K562 (cell line): ENCODE data around the gene MRGPRD. TPM values are rescaled to one million over a fixed set of nuclear protein-coding genes. Genes with fewer than 3 reads are reported as not detected.

Experiments
- CHCHD3 ChIP-seq: fragments of 250-450 bp; sonication (Bioruptor Pico); IDR thresholded peaks from 2 replicates; pipeline ENCODE4 v2.1.2; 2022; ENCODE audit warnings: mild to moderate bottlenecking
- FIP1L1 ChIP-seq: fragments of 200-400 bp; formaldehyde crosslinking; IDR thresholded peaks from 2 replicates; pipeline ENCODE4 v1.6.1; 2018; ENCODE audit warnings: mild to moderate bottlenecking, low read depth, low read length; ENCODE audit not compliant: poor library complexity, severe bottlenecking
- FOSL1 ChIP-seq: fragments of 200-800 bp; sonication (Bioruptor generic); conservative IDR thresholded peaks from 2 replicates; pipeline ENCODE4 v1.6.1; 2016; ENCODE audit warnings: missing genetic modification characterization, missing compliant biosample characterization
- NCOR1 ChIP-seq: fragments of 450-650 bp; IDR thresholded peaks from 2 replicates; pipeline ENCODE4 v1.6.1; 2016; ENCODE audit warnings: mild to moderate bottlenecking, moderate library complexity
- TCFL5 ChIP-seq: fragments of 250-450 bp; sonication (Bioruptor Pico); conservative IDR thresholded peaks from 2 replicates; pipeline ENCODE4 v1.6.1; 2021; ENCODE audit warnings: mild to moderate bottlenecking, moderate library complexity, matching md5 sums
- TEAD4 ChIP-seq, 2 experiments: sonication (generic) in 1 of 2; formaldehyde crosslinking in 1 of 2; IDR thresholded peaks; 2 replicates each; pipeline versions ENCODE4 v1.6.1 to v1.8.0; 2012 to 2022; ENCODE audit warnings: borderline replicate concordance in 1 of 2, inconsistent platforms in 1 of 2, low read length in 1 of 2, mild to moderate bottlenecking in 1 of 2, missing genetic modification reagents in 1 of 2
- ZSCAN32 ChIP-seq: fragments of 450-650 bp; formaldehyde crosslinking; IDR thresholded peaks from 2 replicates; pipeline ENCODE4 v1.4.0; 2020; ENCODE audit warnings: mild to moderate bottlenecking, moderate library complexity
- polyA plus RNA-seq, 8 experiments: library from polyadenylated mRNA; depleted of rRNA in 4 of 8; stranded (reverse) in 5 of 8; unstranded in 3 of 8; fragments of >200 nt; fragmentation: Nextera tagmentation in 2 of 8; fragmentation: Illumina TruSeq in 1 of 8; extraction: Ambion mirVana in 2 of 8; extraction: Trizol in 1 of 8; gene quantifications; 2 replicates each; pipeline versions ENCODE4 v1.2.1 to v1.2.3, GENCODE V29; 2011 to 2014; ENCODE audit warnings: inconsistent platforms in 1 of 8, missing spikeins in 1 of 8
- total RNA-seq, 7 experiments: library from RNA; depleted of rRNA in 6 of 7; stranded (reverse); fragments of >200 nt in 6 of 7; fragmentation: Illumina TruSeq in 2 of 7; extraction: Trizol in 2 of 7; gene quantifications; 2 replicates each; pipeline versions ENCODE4 v1.2.1 to v1.2.3, GENCODE V29; 2011 to 2021; ENCODE audit warnings: low replicate concordance in 1 of 7
- TF ChIP-seq, protein P1 (sequence below): fragments of 450-650 bp; formaldehyde crosslinking; IDR thresholded peaks from 2 replicates; pipeline ENCODE4 v1.4.0; 2022; ENCODE audit warnings: missing genetic modification characterization
- TF ChIP-seq, protein P2 (sequence below): fragments of 250-450 bp; sonication (Bioruptor Pico); IDR thresholded peaks from 2 replicates; pipeline ENCODE4 v1.5.1; 2021; ENCODE audit warnings: mild to moderate bottlenecking

MRGPRD gene
- total and polyA plus RNA-seq, 9 of the 15 experiments (the other 6 are each of a cell fraction or from before 2014, with no cell fraction given) = not detected

DNA sequence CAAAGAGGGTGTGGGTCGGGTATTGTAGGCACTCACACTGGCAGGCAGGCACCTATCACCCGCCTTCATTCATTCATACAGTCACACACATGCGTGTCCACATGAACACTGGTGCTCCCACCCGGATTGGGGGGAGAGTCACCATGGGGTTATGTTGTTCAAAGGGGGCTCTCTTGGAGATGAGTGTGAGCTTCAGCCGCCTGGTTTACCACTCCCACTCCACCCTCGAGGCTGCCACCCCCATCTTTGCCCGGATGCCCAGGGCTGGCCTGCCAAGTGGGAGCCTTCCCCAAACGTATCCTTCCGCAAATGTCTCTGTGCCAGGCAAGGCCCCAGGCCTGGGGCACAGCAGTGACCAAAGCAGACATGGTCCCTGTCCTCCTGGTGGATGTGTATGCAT is 22.6 kb downstream of the MRGPRD start (continued):
- TF ChIP-seq TEAD4 (IDR thresholded peaks at IDR 0.05; ENCODE audit: low read length) (no peak), TEAD4 (CRISPR knock-in tag; IDR thresholded peaks at IDR 0.05; ENCODE audit: borderline replicate concordance) (no peak), NCOR1 (no peak), FIP1L1 (no peak), FOSL1 (tag) (no peak), CHCHD3 (CRISPR knock-in tag) (no peak), ZSCAN32 (CRISPR knock-in tag) (no peak), TCFL5 (CRISPR knock-in tag) (no peak)
- TF ChIP-seq, protein P1, sequence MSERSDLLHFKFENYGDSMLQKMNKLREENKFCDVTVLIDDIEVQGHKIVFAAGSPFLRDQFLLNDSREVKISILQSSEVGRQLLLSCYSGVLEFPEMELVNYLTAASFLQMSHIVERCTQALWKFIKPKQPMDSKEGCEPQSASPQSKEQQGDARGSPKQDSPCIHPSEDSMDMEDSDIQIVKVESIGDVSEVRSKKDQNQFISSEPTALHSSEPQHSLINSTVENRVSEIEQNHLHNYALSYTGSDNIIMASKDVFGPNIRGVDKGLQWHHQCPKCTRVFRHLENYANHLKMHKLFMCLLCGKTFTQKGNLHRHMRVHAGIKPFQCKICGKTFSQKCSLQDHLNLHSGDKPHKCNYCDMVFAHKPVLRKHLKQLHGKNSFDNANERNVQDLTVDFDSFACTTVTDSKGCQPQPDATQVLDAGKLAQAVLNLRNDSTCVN = no peak
- TF ChIP-seq, protein P2, sequence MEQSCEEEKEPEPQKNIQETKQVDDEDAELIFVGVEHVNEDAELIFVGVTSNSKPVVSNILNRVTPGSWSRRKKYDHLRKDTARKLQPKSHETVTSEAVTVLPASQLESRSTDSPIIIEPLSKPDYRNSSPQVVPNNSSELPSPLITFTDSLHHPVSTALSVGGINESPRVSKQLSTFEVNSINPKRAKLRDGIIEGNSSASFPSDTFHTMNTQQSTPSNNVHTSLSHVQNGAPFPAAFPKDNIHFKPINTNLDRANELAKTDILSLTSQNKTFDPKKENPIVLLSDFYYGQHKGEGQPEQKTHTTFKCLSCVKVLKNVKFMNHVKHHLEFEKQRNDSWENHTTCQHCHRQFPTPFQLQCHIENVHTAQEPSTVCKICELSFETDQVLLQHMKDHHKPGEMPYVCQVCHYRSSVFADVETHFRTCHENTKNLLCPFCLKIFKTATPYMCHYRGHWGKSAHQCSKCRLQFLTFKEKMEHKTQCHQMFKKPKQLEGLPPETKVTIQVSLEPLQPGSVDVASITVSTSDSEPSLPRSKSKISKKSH = no peak
